GM12873 (cell line): ENCODE results near the gene RPH3AL.

ENCODE experiments used
- CTCF ChIP-seq: IDR thresholded peaks from 2 replicates; pipeline ENCODE4 v1.5.1; 2012; ENCODE audit warnings: low read depth, mild to moderate bottlenecking, moderate library complexity, low read length, control low read depth; ENCODE audit not compliant: insufficient read depth; ENCODE audit errors: missing control alignments

Gene RPH3AL

GRCh38 chr17:230395-230770 lies 122.2 kb downstream of the RPH3AL start:
- TF ChIP-seq CTCF = no peak

GRCh38 chr17:229709-230394 lies 122.8 kb downstream of the RPH3AL start:
- no peak for TF ChIP-seq CTCF

- TF ChIP-seq CTCF = no peak
These were observed 123.5 kb downstream of the RPH3AL start for GRCh38 chr17:228951-229708.

GRCh38 chr17:227946-228615 lies 124.5 kb downstream of the RPH3AL start:
- no peak for TF ChIP-seq CTCF

GRCh38 chr17:227078-227945 lies 125.3 kb downstream of the RPH3AL start:
- TF ChIP-seq CTCF = no peak

- no peak for TF ChIP-seq CTCF
These were observed 126.2 kb downstream of the RPH3AL start for GRCh38 chr17:226108-227077.
